Measurements from ENCODE around the gene ALS2.

DNA sequence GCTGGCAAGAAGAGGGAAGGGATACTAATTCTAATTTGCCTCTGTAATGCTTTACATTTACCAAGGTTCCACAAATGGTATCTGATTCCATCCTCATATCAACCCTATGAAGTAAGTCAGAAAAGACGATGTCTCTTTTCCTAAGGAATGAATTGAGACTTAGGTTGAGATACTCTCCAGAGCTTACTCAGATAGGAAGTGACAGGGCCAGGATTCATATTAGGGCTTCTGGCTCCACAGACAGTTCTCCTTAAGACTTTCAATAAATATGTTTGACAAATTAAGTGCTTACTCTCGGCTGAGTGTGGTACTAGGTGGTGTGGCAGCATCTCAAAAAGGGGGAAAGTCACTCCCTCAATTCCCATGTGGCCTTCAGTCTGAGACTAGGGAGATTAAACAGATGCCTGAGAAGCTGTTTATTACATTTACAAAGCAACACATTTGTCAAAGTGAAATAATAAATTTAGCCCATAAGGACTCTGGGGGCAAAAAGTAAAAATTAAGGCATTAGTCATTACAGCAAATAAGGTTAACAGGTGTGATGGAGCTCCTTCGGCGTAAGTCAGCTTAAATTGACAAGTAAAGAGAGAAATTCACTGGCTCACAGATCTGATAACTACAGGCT lies 39.8 kb upstream of the ALS2 start:
- TF ChIP-seq POLR2AphosphoS5 (IDR thresholded peaks at IDR 0.05) = no peak
- TF ChIP-seq, protein P1, sequence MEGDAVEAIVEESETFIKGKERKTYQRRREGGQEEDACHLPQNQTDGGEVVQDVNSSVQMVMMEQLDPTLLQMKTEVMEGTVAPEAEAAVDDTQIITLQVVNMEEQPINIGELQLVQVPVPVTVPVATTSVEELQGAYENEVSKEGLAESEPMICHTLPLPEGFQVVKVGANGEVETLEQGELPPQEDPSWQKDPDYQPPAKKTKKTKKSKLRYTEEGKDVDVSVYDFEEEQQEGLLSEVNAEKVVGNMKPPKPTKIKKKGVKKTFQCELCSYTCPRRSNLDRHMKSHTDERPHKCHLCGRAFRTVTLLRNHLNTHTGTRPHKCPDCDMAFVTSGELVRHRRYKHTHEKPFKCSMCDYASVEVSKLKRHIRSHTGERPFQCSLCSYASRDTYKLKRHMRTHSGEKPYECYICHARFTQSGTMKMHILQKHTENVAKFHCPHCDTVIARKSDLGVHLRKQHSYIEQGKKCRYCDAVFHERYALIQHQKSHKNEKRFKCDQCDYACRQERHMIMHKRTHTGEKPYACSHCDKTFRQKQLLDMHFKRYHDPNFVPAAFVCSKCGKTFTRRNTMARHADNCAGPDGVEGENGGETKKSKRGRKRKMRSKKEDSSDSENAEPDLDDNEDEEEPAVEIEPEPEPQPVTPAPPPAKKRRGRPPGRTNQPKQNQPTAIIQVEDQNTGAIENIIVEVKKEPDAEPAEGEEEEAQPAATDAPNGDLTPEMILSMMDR (IDR thresholded peaks at IDR 0.05) = no peak

All from suprapubic skin (tissue), 3 donors.